ENCODE data around the gene PLAAT2. TPM values are rescaled to one million over a fixed set of nuclear protein-coding genes. Genes with fewer than 3 reads are reported as not detected.

Gene PLAAT2
- total RNA-seq, 1 experiment from 2014 or later: not detected

- Histone ChIP-seq H3K4me3 (ENCODE audit: low read depth, low read length, poor library complexity, severe bottlenecking) (no peak overlapping the region), H3K27me3 (replicated peaks; ENCODE audit: insufficient read depth, low read depth, low read length, poor library complexity) (no peaks in the 10 kb centered on the region), H3K36me3 (ENCODE audit: insufficient read depth, low read length, poor library complexity, severe bottlenecking) (no peaks in the 10 kb centered on the region), H3K27ac (ENCODE audit: low read depth, low read length, poor library complexity, severe bottlenecking) (no peak overlapping the region), H3K9me3 (ENCODE audit: low read depth, low read length, poor library complexity, severe bottlenecking) (no peaks in the 10 kb centered on the region), H3K4me1 (ENCODE audit: insufficient read depth, low read length, poor library complexity, severe bottlenecking) (no peaks in the 10 kb centered on the region)
- no TSS peak for BruUV-seq (replicated peaks)
- intact Hi-C loops (cut with micrococcal nuclease; ENCODE audit: unreplicated experiment): loop anchor here (10.0 kb wide), 1 partner anchor 64 kb away; no protein-coding TSS in a partner anchor
- ChIA-PET POLR2A (ENCODE audit: low non-redundant PET) (no interaction called here), CTCF (interaction anchor here (0.6 to 0.7 kb wide), 2 partner anchors 43 to 127 kb away, joined by 3 read pairs; no protein-coding TSS in a partner anchor)
- TF ChIP-seq CTCF (conservative IDR thresholded peaks at IDR 0.05; ENCODE audit: low read depth, low read length) (no peak), EZH2 (IDR thresholded peaks at IDR 0.05; ENCODE audit: borderline replicate concordance, low read depth, low read length, poor library complexity, severe bottlenecking) (no peak)
- DNase-seq (ENCODE audit: low spot score): no peak
These were observed 54.4 kb downstream of the PLAAT2 start for GRCh38 chr11:63508745-63509144.

- Histone ChIP-seq H3K4me1 (ENCODE audit: insufficient read depth, low read length, poor library complexity, severe bottlenecking) (no peaks in the 10 kb centered on the region), H3K9me3 (ENCODE audit: low read depth, low read length, poor library complexity, severe bottlenecking) (no peaks in the 10 kb centered on the region), H3K4me3 (ENCODE audit: low read depth, low read length, poor library complexity, severe bottlenecking) (no peak overlapping the region), H3K27me3 (replicated peaks; ENCODE audit: insufficient read depth, low read depth, low read length, poor library complexity) (no peaks in the 10 kb centered on the region), H3K36me3 (ENCODE audit: insufficient read depth, low read length, poor library complexity, severe bottlenecking) (no peaks in the 10 kb centered on the region), H3K27ac (ENCODE audit: low read depth, low read length, poor library complexity, severe bottlenecking) (no peak overlapping the region)
- POLR2A ChIA-PET (ENCODE audit: low non-redundant PET): no interaction called here
- DNase-seq (ENCODE audit: low spot score): peak; percentile 62
- CTCF ChIA-PET: interaction anchor here (0.6 to 0.7 kb wide), 2 partner anchors 42 to 128 kb away, joined by 3 read pairs; no protein-coding TSS in a partner anchor
- TF ChIP-seq EZH2 (IDR thresholded peaks at IDR 0.05; ENCODE audit: borderline replicate concordance, low read depth, low read length, poor library complexity, severe bottlenecking) (no peak), CTCF (conservative IDR thresholded peaks at IDR 0.05; ENCODE audit: low read depth, low read length) (peak; percentile 58)
- no TSS peak for BruUV-seq (replicated peaks)
- intact Hi-C loops (cut with micrococcal nuclease; ENCODE audit: unreplicated experiment): loop anchor here (10.0 kb wide), 1 partner anchor 63 kb away; no protein-coding TSS in a partner anchor
These were observed 55.2 kb downstream of the PLAAT2 start for GRCh38 chr11:63508009-63508408.

GRCh38 chr11:63507511-63507910, 55.7 kb downstream of the PLAAT2 start:
- intact Hi-C loops (cut with micrococcal nuclease; ENCODE audit: unreplicated experiment): loop anchor here (10.0 kb wide), 1 partner anchor 63 kb away; no protein-coding TSS in a partner anchor
- no peaks in the 10 kb centered on the region for H3K36me3 ChIP-seq (ENCODE audit: insufficient read depth, low read length, poor library complexity, severe bottlenecking)
- no peaks in the 10 kb centered on the region for H3K4me1 ChIP-seq (ENCODE audit: insufficient read depth, low read length, poor library complexity, severe bottlenecking)
- CTCF ChIA-PET: no interaction called here
- no peaks in the 10 kb centered on the region for H3K9me3 ChIP-seq (ENCODE audit: low read depth, low read length, poor library complexity, severe bottlenecking)
- POLR2A ChIA-PET (ENCODE audit: low non-redundant PET): no interaction called here
- BruUV-seq (replicated peaks): no TSS peak
- H3K27me3 ChIP-seq (replicated peaks; ENCODE audit: insufficient read depth, low read depth, low read length, poor library complexity): no peaks in the 10 kb centered on the region
- DNase-seq (ENCODE audit: low spot score): no peak
- H3K4me3 ChIP-seq (ENCODE audit: low read depth, low read length, poor library complexity, severe bottlenecking): no peak overlapping the region
- H3K27ac ChIP-seq (ENCODE audit: low read depth, low read length, poor library complexity, severe bottlenecking): no peak overlapping the region
- TF ChIP-seq CTCF (conservative IDR thresholded peaks at IDR 0.05; ENCODE audit: low read depth, low read length) (no peak), EZH2 (IDR thresholded peaks at IDR 0.05; ENCODE audit: borderline replicate concordance, low read depth, low read length, poor library complexity, severe bottlenecking) (no peak)
